HEK293 (cell line): ENCODE measurements around the gene TMPRSS4.

Source experiments
- CTCF ChIA-PET: fragments of 350-600 bp; formaldehyde crosslinking; extraction: SDS; loops from one replicate; lab custom pipeline; 2021; ENCODE audit warnings: antibody characterized with exemption; lab: Yijun Ruan, JAX
- POLR2A ChIA-PET: fragments of 300-600 bp; formaldehyde crosslinking; extraction: SDS; loops from one replicate; lab custom pipeline; 2020; ENCODE audit warnings: antibody characterized with exemption, inconsistent platforms; lab: Yijun Ruan, JAX
- H3K27ac ChIP-seq: fragments of 200-500 bp; sonication (Bioruptor generic); 2 replicates; pipeline ENCODE4 v1.5.1; 2014; ENCODE audit warnings: low read depth, low read length, control low read depth, inconsistent platforms; ENCODE audit errors: extremely low read depth
- H3K36me3 ChIP-seq, 2 experiments: fragments of 200-500 bp in 1 of 2; sonication (Bioruptor generic) in 1 of 2; 1 replicate in 1 of 2; 2 replicates in 1 of 2; pipeline ENCODE4 v1.5.1; 2014 to 2017; ENCODE audit warnings: inconsistent platforms in 2 of 2, low read length in 2 of 2; ENCODE audit not compliant: control insufficient read depth in 2 of 2, insufficient read depth in 1 of 2
- H3K4me1 ChIP-seq: fragments of 200-500 bp; sonication (Bioruptor generic); 2 replicates; pipeline ENCODE4 v1.5.1; 2014; ENCODE audit warnings: mild to moderate bottlenecking, low read length, inconsistent platforms; ENCODE audit not compliant: control insufficient read depth, insufficient read depth
- H3K4me3 ChIP-seq: 2 replicates; pipeline ENCODE4 v1.5.1; 2011; ENCODE audit warnings: low read depth, mild to moderate bottlenecking, control low read depth, low read length, moderate library complexity
- H3K9me3 ChIP-seq: fragments of 200-500 bp; sonication (Bioruptor generic); 2 replicates; pipeline ENCODE4 v1.5.1; 2014; ENCODE audit warnings: low read depth, low read length, inconsistent platforms; ENCODE audit not compliant: control insufficient read depth, insufficient read depth
- GLI4 ChIP-seq: fragments of 450-650 bp; formaldehyde crosslinking; IDR thresholded peaks from 2 replicates; pipeline ENCODE4 v1.5.1; 2016; ENCODE audit warnings: missing biosample characterization, missing genetic modification characterization
- SP3 ChIP-seq: fragments of 450-650 bp; formaldehyde crosslinking; IDR thresholded peaks from 2 replicates; pipeline ENCODE4 v1.5.1; 2016; ENCODE audit warnings: missing biosample characterization, missing genetic modification characterization
- WT1 ChIP-seq: fragments of 450-650 bp; formaldehyde crosslinking; IDR thresholded peaks from 2 replicates; pipeline ENCODE4 v1.5.1; 2016; ENCODE audit warnings: missing biosample characterization, missing genetic modification characterization
- ZNF121 ChIP-seq: fragments of 450-650 bp; formaldehyde crosslinking; IDR thresholded peaks from 2 replicates; pipeline ENCODE4 v1.5.1; 2016; ENCODE audit warnings: missing biosample characterization, missing genetic modification characterization
- ZNF157 ChIP-seq: fragments of 450-650 bp; formaldehyde crosslinking; IDR thresholded peaks from 2 replicates; pipeline ENCODE4 v1.5.1; 2016; ENCODE audit warnings: missing biosample characterization, missing genetic modification characterization
- ZNF211 ChIP-seq: fragments of 450-650 bp; formaldehyde crosslinking; IDR thresholded peaks from 2 replicates; pipeline ENCODE4 v1.5.1; 2016; ENCODE audit warnings: low read depth, missing biosample characterization, missing genetic modification characterization
- ZNF660 ChIP-seq: fragments of 450-650 bp; IDR thresholded peaks from 2 replicates; pipeline ENCODE4 v1.5.1; 2018; ENCODE audit warnings: missing biosample characterization, mild to moderate bottlenecking, missing genetic modification characterization
- ZNF776 ChIP-seq: fragments of 450-650 bp; formaldehyde crosslinking; IDR thresholded peaks from 2 replicates; pipeline ENCODE4 v1.5.0; 2017; ENCODE audit warnings: missing biosample characterization, missing genetic modification characterization, borderline replicate concordance
- TF ChIP-seq, protein P1 (sequence below): fragments of 450-650 bp; formaldehyde crosslinking; IDR thresholded peaks from 2 replicates; pipeline ENCODE4; 2016; ENCODE audit warnings: missing biosample characterization, missing genetic modification characterization
- TF ChIP-seq, protein P2 (sequence below): fragments of 450-650 bp; formaldehyde crosslinking; IDR thresholded peaks from 2 replicates; pipeline ENCODE4 v1.5.1; 2016; ENCODE audit warnings: missing biosample characterization, missing genetic modification characterization, borderline replicate concordance
- TF ChIP-seq, protein P3 (sequence below): fragments of 450-650 bp; formaldehyde crosslinking; conservative IDR thresholded peaks from 2 replicates; pipeline ENCODE4 v1.5.1; 2016; ENCODE audit warnings: low read depth, missing biosample characterization, missing genetic modification characterization

TMPRSS4 gene

GRCh38 chr11:118082880-118083552, 6.1 kb downstream of the TMPRSS4 start:
- no peaks in the 10 kb centered on the region for H3K9me3 ChIP-seq
- no peaks in the 10 kb centered on the region for H3K36me3 ChIP-seq
- H3K4me3 ChIP-seq: no peak overlapping the region
- H3K27ac ChIP-seq: no peak overlapping the region
- POLR2A ChIA-PET: interaction anchor here (0.6 kb wide), 1 partner anchor 1043 kb away, joined by 3 read pairs; no protein-coding TSS in a partner anchor
- TF ChIP-seq ZNF660 (no peak), ZNF776 (tag by site-specific recombination) (no peak), SP3 (tag by site-specific recombination) (no peak), ZNF211 (tag by site-specific recombination) (no peak), GLI4 (tag by site-specific recombination) (no peak)
- TF ChIP-seq, protein P1, sequence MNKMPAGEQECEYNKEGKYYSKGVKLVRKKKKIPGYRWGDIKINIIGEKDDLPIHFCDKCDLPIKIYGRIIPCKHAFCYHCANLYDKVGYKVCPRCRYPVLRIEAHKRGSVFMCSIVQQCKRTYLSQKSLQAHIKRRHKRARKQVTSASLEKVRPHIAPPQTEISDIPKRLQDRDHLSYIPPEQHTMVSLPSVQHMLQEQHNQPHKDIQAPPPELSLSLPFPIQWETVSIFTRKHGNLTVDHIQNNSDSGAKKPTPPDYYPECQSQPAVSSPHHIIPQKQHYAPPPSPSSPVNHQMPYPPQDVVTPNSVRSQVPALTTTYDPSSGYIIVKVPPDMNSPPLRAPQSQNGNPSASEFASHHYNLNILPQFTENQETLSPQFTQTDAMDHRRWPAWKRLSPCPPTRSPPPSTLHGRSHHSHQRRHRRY (tag by site-specific recombination): no peak
- TF ChIP-seq, protein P2, sequence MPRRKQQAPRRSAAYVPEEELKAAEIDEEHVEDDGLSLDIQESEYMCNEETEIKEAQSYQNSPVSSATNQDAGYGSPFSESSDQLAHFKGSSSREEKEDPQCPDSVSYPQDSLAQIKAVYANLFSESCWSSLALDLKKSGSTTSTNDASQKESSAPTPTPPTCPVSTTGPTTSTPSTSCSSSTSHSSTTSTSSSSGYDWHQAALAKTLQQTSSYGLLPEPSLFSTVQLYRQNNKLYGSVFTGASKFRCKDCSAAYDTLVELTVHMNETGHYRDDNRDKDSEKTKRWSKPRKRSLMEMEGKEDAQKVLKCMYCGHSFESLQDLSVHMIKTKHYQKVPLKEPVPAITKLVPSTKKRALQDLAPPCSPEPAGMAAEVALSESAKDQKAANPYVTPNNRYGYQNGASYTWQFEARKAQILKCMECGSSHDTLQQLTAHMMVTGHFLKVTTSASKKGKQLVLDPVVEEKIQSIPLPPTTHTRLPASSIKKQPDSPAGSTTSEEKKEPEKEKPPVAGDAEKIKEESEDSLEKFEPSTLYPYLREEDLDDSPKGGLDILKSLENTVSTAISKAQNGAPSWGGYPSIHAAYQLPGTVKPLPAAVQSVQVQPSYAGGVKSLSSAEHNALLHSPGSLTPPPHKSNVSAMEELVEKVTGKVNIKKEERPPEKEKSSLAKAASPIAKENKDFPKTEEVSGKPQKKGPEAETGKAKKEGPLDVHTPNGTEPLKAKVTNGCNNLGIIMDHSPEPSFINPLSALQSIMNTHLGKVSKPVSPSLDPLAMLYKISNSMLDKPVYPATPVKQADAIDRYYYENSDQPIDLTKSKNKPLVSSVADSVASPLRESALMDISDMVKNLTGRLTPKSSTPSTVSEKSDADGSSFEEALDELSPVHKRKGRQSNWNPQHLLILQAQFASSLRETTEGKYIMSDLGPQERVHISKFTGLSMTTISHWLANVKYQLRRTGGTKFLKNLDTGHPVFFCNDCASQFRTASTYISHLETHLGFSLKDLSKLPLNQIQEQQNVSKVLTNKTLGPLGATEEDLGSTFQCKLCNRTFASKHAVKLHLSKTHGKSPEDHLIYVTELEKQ (tag by site-specific recombination): no peak
- CTCF ChIA-PET: interaction anchor here (0.5 to 1.1 kb wide), 5 partner anchors 11 to 755 kb away, joined by 3 to 4 read pairs (median 3); partner anchors contain the start of gene CEP164
- no peaks in the 10 kb centered on the region for H3K4me1 ChIP-seq

GRCh38 chr11:118084247-118084646, 7.4 kb downstream of the TMPRSS4 start:
- H3K4me3 ChIP-seq: no peak overlapping the region
- ChIA-PET POLR2A (no interaction called here), CTCF (no interaction called here)
- TF ChIP-seq, protein P2 (tag by site-specific recombination): no peak
- TF ChIP-seq ZNF121 (tag by site-specific recombination): no peak
- no peaks in the 10 kb centered on the region for H3K4me1 ChIP-seq
- H3K36me3 ChIP-seq: no peaks in the 10 kb centered on the region
- no peaks in the 10 kb centered on the region for H3K9me3 ChIP-seq
- H3K27ac ChIP-seq: no peak overlapping the region

DNA sequence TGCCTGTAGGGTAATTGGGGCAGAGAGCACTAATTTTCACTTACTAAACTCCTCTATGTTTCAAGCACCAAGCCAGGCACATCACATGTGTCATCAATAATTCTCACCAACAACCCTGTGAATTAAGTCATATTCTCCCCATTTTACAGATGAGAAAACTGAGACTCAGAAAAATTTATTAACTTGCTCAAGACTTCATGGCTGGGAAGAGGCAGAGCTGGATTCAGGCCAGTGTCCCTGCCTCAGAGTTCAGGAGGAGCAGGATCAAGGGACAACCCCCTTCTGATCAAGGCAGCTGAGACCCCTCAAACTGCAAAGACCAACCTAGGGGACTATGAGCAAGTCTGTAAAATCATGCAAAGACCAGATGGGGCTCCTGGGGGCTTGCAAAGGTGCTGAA, 7.8 kb downstream of the TMPRSS4 start:
- CTCF ChIA-PET: no interaction called here
- no peak overlapping the region for H3K4me3 ChIP-seq
- POLR2A ChIA-PET: no interaction called here
- H3K36me3 ChIP-seq: no peaks in the 10 kb centered on the region
- TF ChIP-seq, protein P3, sequence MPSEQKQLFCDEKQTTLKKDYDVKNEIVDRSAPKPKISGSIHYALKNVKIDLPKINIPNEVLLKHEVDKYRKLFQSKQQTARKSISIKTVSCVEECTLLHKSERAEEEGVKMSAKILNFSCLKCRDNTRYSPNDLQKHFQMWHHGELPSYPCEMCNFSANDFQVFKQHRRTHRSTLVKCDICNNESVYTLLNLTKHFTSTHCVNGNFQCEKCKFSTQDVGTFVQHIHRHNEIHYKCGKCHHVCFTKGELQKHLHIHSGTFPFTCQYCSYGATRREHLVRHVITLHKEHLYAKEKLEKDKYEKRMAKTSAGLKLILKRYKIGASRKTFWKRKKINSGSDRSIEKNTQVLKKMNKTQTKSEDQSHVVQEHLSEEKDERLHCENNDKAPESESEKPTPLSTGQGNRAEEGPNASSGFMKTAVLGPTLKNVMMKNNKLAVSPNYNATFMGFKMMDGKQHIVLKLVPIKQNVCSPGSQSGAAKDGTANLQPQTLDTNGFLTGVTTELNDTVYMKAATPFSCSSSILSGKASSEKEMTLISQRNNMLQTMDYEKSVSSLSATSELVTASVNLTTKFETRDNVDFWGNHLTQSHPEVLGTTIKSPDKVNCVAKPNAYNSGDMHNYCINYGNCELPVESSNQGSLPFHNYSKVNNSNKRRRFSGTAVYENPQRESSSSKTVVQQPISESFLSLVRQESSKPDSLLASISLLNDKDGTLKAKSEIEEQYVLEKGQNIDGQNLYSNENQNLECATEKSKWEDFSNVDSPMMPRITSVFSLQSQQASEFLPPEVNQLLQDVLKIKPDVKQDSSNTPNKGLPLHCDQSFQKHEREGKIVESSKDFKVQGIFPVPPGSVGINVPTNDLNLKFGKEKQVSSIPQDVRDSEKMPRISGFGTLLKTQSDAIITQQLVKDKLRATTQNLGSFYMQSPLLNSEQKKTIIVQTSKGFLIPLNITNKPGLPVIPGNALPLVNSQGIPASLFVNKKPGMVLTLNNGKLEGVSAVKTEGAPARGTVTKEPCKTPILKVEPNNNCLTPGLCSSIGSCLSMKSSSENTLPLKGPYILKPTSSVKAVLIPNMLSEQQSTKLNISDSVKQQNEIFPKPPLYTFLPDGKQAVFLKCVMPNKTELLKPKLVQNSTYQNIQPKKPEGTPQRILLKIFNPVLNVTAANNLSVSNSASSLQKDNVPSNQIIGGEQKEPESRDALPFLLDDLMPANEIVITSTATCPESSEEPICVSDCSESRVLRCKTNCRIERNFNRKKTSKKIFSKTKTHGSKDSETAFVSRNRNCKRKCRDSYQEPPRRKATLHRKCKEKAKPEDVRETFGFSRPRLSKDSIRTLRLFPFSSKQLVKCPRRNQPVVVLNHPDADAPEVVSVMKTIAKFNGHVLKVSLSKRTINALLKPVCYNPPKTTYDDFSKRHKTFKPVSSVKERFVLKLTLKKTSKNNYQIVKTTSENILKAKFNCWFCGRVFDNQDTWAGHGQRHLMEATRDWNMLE (tag by site-specific recombination): no peak
- TF ChIP-seq ZNF157 (tag by site-specific recombination): no peak
- no peak for TF ChIP-seq WT1 (tag by site-specific recombination)
- TF ChIP-seq, all 188 proteins: peak for 0
- no peaks in the 10 kb centered on the region for H3K9me3 ChIP-seq
- no peaks in the 10 kb centered on the region for H3K4me1 ChIP-seq
- no peak overlapping the region for H3K27ac ChIP-seq
